ENCODE results near the gene IKZF1.

The IKZF1 gene

GRCh38 chr7:50310361-50310760 lies 5.8 kb downstream of the IKZF1 start:
- no peak for DNase-seq

GRCh38 chr7:50310956-50311355 lies 6.4 kb downstream of the IKZF1 start:
- no peak for DNase-seq

- no peak for DNase-seq
Measured at GRCh38 chr7:50312250-50313162, 8.0 kb downstream of the IKZF1 start.

- DNase-seq: no peak
Measured at GRCh38 chr7:50314836-50315592, 10.5 kb downstream of the IKZF1 start.

GRCh38 chr7:50315739-50316671 lies 11.5 kb downstream of the IKZF1 start:
- DNase-seq: no peak

- DNase-seq: no peak
Measured at GRCh38 chr7:50317221-50317678, 12.7 kb downstream of the IKZF1 start.

- no peak for DNase-seq
Measured at GRCh38 chr7:50317697-50318669, 13.5 kb downstream of the IKZF1 start.

- DNase-seq: no peak
Measured at GRCh38 chr7:50321487-50322067, 17.1 kb downstream of the IKZF1 start.

GRCh38 chr7:50324113-50324512 lies 19.6 kb downstream of the IKZF1 start:
- DNase-seq: no peak

- DNase-seq: no peak
Measured at GRCh38 chr7:50327443-50327842, 22.9 kb downstream of the IKZF1 start.

GRCh38 chr7:50329775-50330174 lies 25.3 kb downstream of the IKZF1 start:
- DNase-seq: no peak

- no peak for DNase-seq
Measured at GRCh38 chr7:50330254-50330653, 25.7 kb downstream of the IKZF1 start.

- no peak for DNase-seq
Measured at GRCh38 chr7:50330696-50331095, 26.2 kb downstream of the IKZF1 start.

GRCh38 chr7:50331564-50332208 lies 27.2 kb downstream of the IKZF1 start:
- DNase-seq: no peak

GRCh38 chr7:50332241-50333165 lies 28.0 kb downstream of the IKZF1 start:
- no peak for DNase-seq

GRCh38 chr7:50333221-50333651 lies 28.7 kb downstream of the IKZF1 start:
- DNase-seq: no peak

GRCh38 chr7:50334341-50334994 lies 30.0 kb downstream of the IKZF1 start:
- DNase-seq: no peak

- no peak for DNase-seq
Measured at GRCh38 chr7:50335230-50335794, 30.8 kb downstream of the IKZF1 start.
